GM12801 (cell line): Measurements from ENCODE around the gene NABP1.

ENCODE experiments used
- CTCF ChIP-seq: IDR thresholded peaks from one replicate; pipeline ENCODE4 v1.5.1; 2011; ENCODE audit warnings: control low read depth; ENCODE audit not compliant: insufficient read length; ENCODE audit errors: extremely low read depth

NABP1 gene

GRCh38 chr2:191688934-191689695 is 11.2 kb downstream of the NABP1 start:
- no peak for TF ChIP-seq CTCF

GRCh38 chr2:191690327-191690726 is 12.4 kb downstream of the NABP1 start:
- TF ChIP-seq CTCF = no peak

GRCh38 chr2:191691016-191691735 is 13.2 kb downstream of the NABP1 start:
- no peak for TF ChIP-seq CTCF

- TF ChIP-seq CTCF = no peak
Measured at GRCh38 chr2:191691898-191692297, 14.0 kb downstream of the NABP1 start.

GRCh38 chr2:191692502-191693115 is 14.7 kb downstream of the NABP1 start:
- TF ChIP-seq CTCF = no peak

GRCh38 chr2:191693166-191693565 is 15.2 kb downstream of the NABP1 start:
- TF ChIP-seq CTCF = no peak

- no peak for TF ChIP-seq CTCF
Measured at GRCh38 chr2:191693778-191694177, 15.8 kb downstream of the NABP1 start.
